Measurements from ENCODE around the gene GRB10. TPM values are rescaled to one million over a fixed set of nuclear protein-coding genes. Genes with fewer than 3 reads are reported as not detected.

Gene GRB10
- total and polyA plus RNA-seq, 2 of the 8 experiments (the other 6 are each of a cell fraction or from before 2014, with no cell fraction given): 35.7 to 97.0 TPM

DNA sequence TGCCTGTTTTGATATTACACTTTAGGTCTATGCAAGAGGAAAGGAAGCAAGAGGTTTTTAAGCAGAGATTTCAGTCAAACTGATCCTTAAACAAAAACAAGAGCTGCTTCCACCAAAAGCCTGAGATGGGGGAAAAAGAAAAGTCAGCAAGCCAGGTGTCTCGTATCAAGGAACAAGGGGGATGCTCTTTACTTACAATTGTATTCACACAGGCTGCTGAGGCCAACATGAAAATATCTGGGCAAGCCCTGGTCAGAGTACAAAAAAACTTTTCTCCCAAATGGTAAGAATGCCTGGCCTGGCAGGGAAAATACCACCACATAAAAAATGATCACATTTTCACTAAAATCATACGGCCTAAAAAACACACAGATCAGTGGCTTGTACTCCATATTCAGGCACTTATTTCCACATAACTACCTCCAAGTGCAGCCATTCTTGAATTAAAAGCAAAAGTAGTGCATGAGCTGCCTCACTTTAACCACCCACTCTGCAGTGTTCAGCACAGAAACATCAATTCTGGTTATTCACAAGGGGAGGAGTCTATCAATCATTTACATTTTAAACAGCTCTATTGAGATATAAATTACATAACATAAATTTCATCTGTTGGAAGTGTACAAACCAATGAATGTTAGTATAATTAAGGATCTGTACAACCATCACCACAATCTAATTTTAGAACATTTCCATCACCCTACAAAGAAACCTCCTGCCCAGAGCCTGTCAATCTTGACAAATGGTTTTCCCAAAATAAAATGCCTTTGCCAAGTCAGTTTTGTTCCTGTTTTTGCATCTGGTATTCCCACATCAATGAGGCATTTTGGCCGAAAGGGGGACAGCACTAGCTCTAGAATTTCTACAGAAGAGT, 70.2 kb downstream of the GRB10 start (continued):
- TF ChIP-seq, protein P1, sequence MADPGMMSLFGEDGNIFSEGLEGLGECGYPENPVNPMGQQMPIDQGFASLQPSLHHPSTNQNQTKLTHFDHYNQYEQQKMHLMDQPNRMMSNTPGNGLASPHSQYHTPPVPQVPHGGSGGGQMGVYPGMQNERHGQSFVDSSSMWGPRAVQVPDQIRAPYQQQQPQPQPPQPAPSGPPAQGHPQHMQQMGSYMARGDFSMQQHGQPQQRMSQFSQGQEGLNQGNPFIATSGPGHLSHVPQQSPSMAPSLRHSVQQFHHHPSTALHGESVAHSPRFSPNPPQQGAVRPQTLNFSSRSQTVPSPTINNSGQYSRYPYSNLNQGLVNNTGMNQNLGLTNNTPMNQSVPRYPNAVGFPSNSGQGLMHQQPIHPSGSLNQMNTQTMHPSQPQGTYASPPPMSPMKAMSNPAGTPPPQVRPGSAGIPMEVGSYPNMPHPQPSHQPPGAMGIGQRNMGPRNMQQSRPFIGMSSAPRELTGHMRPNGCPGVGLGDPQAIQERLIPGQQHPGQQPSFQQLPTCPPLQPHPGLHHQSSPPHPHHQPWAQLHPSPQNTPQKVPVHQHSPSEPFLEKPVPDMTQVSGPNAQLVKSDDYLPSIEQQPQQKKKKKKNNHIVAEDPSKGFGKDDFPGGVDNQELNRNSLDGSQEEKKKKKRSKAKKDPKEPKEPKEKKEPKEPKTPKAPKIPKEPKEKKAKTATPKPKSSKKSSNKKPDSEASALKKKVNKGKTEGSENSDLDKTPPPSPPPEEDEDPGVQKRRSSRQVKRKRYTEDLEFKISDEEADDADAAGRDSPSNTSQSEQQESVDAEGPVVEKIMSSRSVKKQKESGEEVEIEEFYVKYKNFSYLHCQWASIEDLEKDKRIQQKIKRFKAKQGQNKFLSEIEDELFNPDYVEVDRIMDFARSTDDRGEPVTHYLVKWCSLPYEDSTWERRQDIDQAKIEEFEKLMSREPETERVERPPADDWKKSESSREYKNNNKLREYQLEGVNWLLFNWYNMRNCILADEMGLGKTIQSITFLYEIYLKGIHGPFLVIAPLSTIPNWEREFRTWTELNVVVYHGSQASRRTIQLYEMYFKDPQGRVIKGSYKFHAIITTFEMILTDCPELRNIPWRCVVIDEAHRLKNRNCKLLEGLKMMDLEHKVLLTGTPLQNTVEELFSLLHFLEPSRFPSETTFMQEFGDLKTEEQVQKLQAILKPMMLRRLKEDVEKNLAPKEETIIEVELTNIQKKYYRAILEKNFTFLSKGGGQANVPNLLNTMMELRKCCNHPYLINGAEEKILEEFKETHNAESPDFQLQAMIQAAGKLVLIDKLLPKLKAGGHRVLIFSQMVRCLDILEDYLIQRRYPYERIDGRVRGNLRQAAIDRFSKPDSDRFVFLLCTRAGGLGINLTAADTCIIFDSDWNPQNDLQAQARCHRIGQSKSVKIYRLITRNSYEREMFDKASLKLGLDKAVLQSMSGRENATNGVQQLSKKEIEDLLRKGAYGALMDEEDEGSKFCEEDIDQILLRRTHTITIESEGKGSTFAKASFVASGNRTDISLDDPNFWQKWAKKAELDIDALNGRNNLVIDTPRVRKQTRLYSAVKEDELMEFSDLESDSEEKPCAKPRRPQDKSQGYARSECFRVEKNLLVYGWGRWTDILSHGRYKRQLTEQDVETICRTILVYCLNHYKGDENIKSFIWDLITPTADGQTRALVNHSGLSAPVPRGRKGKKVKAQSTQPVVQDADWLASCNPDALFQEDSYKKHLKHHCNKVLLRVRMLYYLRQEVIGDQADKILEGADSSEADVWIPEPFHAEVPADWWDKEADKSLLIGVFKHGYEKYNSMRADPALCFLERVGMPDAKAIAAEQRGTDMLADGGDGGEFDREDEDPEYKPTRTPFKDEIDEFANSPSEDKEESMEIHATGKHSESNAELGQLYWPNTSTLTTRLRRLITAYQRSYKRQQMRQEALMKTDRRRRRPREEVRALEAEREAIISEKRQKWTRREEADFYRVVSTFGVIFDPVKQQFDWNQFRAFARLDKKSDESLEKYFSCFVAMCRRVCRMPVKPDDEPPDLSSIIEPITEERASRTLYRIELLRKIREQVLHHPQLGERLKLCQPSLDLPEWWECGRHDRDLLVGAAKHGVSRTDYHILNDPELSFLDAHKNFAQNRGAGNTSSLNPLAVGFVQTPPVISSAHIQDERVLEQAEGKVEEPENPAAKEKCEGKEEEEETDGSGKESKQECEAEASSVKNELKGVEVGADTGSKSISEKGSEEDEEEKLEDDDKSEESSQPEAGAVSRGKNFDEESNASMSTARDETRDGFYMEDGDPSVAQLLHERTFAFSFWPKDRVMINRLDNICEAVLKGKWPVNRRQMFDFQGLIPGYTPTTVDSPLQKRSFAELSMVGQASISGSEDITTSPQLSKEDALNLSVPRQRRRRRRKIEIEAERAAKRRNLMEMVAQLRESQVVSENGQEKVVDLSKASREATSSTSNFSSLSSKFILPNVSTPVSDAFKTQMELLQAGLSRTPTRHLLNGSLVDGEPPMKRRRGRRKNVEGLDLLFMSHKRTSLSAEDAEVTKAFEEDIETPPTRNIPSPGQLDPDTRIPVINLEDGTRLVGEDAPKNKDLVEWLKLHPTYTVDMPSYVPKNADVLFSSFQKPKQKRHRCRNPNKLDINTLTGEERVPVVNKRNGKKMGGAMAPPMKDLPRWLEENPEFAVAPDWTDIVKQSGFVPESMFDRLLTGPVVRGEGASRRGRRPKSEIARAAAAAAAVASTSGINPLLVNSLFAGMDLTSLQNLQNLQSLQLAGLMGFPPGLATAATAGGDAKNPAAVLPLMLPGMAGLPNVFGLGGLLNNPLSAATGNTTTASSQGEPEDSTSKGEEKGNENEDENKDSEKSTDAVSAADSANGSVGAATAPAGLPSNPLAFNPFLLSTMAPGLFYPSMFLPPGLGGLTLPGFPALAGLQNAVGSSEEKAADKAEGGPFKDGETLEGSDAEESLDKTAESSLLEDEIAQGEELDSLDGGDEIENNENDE (IDR thresholded peaks at IDR 0.05; ENCODE audit: insufficient replicate concordance, low read length): no peak
- TF ChIP-seq SUZ12 (IDR thresholded peaks at IDR 0.05; ENCODE audit: low read length) (no peak), SP1 (IDR thresholded peaks at IDR 0.05; ENCODE audit: low read depth, low read length) (no peak), TAF7 (optimal IDR thresholded peaks at IDR 0.05; ENCODE audit: borderline replicate concordance, low read depth, low read length) (no peak), ZNF274 (IDR thresholded peaks at IDR 0.05; ENCODE audit: borderline replicate concordance, extremely low read depth, low read length) (no peak), JUND (IDR thresholded peaks at IDR 0.05; ENCODE audit: low read length) (no peak), TBP (IDR thresholded peaks at IDR 0.05; ENCODE audit: low read depth, low read length) (no peak)
- TF ChIP-seq, protein P2, sequence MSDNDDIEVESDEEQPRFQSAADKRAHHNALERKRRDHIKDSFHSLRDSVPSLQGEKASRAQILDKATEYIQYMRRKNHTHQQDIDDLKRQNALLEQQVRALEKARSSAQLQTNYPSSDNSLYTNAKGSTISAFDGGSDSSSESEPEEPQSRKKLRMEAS (IDR thresholded peaks at IDR 0.05): no peak

Data from H1 (cell line).